Ishikawa (cell line): ENCODE measurements around the gene PARVB.

Source experiments
- CEBPB ChIP-seq: IDR thresholded peaks from 2 replicates; pipeline ENCODE4 v1.6.1; 2012
- CREB1 ChIP-seq: IDR thresholded peaks from 2 replicates; pipeline ENCODE4 v1.6.1; 2012; ENCODE audit warnings: low read depth
- EGR1 ChIP-seq: IDR thresholded peaks from 2 replicates; pipeline ENCODE4 v1.6.1; 2012
- EP300 ChIP-seq: IDR thresholded peaks from 2 replicates; pipeline ENCODE4 v1.6.1; 2012; ENCODE audit warnings: borderline replicate concordance
- FOXM1 ChIP-seq: IDR thresholded peaks from 2 replicates; pipeline ENCODE4 v1.6.1; 2012; ENCODE audit warnings: low read depth, borderline replicate concordance
- NFIC ChIP-seq: IDR thresholded peaks from 2 replicates; pipeline ENCODE4 v1.6.1; 2012
- RAD21 ChIP-seq: IDR thresholded peaks from 2 replicates; pipeline ENCODE4 v1.6.1; 2012; ENCODE audit warnings: low read depth
- TAF1 ChIP-seq: IDR thresholded peaks from 2 replicates; pipeline ENCODE4 v1.6.1; 2012; ENCODE audit warnings: low read depth, mild to moderate bottlenecking
- TCF12 ChIP-seq: IDR thresholded peaks from 2 replicates; pipeline ENCODE4 v1.6.1; 2012; ENCODE audit warnings: low read depth
- TEAD4 ChIP-seq: IDR thresholded peaks from 2 replicates; pipeline ENCODE4 v1.6.1; 2012
- USF1 ChIP-seq: IDR thresholded peaks from 2 replicates; pipeline ENCODE4 v1.6.1; 2012
- YY1 ChIP-seq: IDR thresholded peaks from 2 replicates; pipeline ENCODE4 v1.6.1; 2012; ENCODE audit warnings: low read depth
- ZBTB7A ChIP-seq: IDR thresholded peaks from 2 replicates; pipeline ENCODE4 v1.6.1; 2012; ENCODE audit warnings: low read depth
- TF ChIP-seq, protein P1 (sequence below): IDR thresholded peaks from 2 replicates; pipeline ENCODE4 v1.6.1; 2012; ENCODE audit warnings: low read depth, mild to moderate bottlenecking
- TF ChIP-seq, protein P2 (sequence below): IDR thresholded peaks from 2 replicates; pipeline ENCODE4 v1.6.1; 2012

The PARVB gene

DNA sequence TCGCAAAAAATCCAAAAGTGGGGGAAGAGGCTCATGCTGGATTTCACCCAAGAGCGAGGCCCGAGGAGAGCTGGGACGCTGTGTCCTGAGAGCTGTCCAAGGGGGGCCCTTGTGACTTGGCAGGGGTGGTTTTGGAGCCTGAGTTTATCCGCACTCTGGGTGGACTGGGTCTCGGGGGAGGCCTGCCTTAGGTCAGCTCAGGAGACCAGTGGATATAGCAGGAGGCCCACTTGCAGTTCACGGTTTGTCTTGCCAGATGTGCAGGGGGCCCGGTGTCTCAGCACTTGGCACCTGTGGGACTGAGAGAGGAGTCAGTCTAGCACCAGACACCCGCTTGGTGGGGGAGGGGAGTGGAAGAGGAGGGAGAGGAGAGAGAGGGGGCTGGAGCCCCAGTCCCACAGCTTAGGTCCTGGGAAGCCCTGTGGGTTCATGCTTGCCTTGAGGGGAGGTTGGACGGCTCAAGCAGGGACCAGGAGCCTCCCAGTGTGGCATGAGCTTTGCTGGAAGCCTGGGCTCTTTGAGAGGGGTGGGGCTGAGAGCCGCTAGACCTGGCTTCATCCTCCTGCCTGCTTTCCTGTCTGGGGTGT is 33.4 kb downstream of the PARVB start:
- TF ChIP-seq, protein P1, sequence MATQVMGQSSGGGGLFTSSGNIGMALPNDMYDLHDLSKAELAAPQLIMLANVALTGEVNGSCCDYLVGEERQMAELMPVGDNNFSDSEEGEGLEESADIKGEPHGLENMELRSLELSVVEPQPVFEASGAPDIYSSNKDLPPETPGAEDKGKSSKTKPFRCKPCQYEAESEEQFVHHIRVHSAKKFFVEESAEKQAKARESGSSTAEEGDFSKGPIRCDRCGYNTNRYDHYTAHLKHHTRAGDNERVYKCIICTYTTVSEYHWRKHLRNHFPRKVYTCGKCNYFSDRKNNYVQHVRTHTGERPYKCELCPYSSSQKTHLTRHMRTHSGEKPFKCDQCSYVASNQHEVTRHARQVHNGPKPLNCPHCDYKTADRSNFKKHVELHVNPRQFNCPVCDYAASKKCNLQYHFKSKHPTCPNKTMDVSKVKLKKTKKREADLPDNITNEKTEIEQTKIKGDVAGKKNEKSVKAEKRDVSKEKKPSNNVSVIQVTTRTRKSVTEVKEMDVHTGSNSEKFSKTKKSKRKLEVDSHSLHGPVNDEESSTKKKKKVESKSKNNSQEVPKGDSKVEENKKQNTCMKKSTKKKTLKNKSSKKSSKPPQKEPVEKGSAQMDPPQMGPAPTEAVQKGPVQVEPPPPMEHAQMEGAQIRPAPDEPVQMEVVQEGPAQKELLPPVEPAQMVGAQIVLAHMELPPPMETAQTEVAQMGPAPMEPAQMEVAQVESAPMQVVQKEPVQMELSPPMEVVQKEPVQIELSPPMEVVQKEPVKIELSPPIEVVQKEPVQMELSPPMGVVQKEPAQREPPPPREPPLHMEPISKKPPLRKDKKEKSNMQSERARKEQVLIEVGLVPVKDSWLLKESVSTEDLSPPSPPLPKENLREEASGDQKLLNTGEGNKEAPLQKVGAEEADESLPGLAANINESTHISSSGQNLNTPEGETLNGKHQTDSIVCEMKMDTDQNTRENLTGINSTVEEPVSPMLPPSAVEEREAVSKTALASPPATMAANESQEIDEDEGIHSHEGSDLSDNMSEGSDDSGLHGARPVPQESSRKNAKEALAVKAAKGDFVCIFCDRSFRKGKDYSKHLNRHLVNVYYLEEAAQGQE = no peak
- TF ChIP-seq TEAD4 (no peak), CEBPB (no peak), TAF1 (no peak), CREB1 (no peak), FOXM1 (no peak), ZBTB7A (no peak), NFIC (no peak)
- TF ChIP-seq, protein P2, sequence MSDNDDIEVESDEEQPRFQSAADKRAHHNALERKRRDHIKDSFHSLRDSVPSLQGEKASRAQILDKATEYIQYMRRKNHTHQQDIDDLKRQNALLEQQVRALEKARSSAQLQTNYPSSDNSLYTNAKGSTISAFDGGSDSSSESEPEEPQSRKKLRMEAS = no peak

- TF ChIP-seq, protein P2 = no peak
- TF ChIP-seq ZBTB7A (no peak), TCF12 (no peak), TEAD4 (no peak), CEBPB (no peak), YY1 (no peak), EP300 (no peak), USF1 (no peak), TAF1 (no peak)
These were observed 39.6 kb downstream of the PARVB start for GRCh38 chr22:44063462-44064371.

DNA sequence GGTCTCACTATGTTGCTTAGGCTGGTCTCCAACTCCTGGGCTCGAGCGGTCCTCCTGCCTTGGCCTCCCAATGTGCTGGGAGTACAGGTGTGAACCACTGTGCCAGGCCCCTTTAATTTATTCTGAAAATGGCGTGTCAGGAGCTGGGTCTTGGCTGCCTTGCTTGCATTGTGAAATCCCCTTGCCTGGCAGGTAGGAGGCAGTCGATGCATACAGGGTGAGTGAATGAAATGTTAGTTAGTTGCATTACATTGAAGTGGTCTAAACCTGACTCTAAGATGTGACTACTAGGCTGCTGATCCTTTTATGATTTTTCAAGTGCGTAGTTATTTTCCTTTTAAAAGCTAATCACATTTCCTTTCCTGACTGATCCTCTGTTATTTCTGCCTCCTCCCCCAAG is 42.9 kb downstream of the PARVB start:
- no peak for TF ChIP-seq YY1
- TF ChIP-seq USF1 = no peak
- no peak for TF ChIP-seq CEBPB
- TF ChIP-seq CREB1 = no peak
- TF ChIP-seq FOXM1 = no peak
- TF ChIP-seq NFIC = no peak

GRCh38 chr22:44067901-44068300 is 43.8 kb downstream of the PARVB start:
- TF ChIP-seq TEAD4 = no peak
- TF ChIP-seq TAF1 = no peak
- no peak for TF ChIP-seq EP300
- no peak for TF ChIP-seq TCF12
- no peak for TF ChIP-seq USF1
- no peak for TF ChIP-seq RAD21
- TF ChIP-seq NFIC = no peak
- TF ChIP-seq CREB1 = no peak
- TF ChIP-seq, protein P1 = no peak

- TF ChIP-seq TEAD4 (no peak), EGR1 (no peak), TCF12 (no peak), NFIC (no peak), ZBTB7A (no peak), CREB1 (no peak), RAD21 (no peak), YY1 (no peak), EP300 (no peak), USF1 (no peak), TAF1 (no peak), CEBPB (no peak), FOXM1 (no peak)
- TF ChIP-seq, protein P1 = no peak
- TF ChIP-seq, protein P2 = no peak
These were observed 44.5 kb downstream of the PARVB start for GRCh38 chr22:44068422-44069191.
